Measurements from ENCODE around the gene DUSP7.

The DUSP7 gene, protein sequence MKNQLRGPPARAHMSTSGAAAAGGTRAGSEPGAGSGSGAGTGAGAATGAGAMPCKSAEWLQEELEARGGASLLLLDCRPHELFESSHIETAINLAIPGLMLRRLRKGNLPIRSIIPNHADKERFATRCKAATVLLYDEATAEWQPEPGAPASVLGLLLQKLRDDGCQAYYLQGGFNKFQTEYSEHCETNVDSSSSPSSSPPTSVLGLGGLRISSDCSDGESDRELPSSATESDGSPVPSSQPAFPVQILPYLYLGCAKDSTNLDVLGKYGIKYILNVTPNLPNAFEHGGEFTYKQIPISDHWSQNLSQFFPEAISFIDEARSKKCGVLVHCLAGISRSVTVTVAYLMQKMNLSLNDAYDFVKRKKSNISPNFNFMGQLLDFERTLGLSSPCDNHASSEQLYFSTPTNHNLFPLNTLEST

DNA sequence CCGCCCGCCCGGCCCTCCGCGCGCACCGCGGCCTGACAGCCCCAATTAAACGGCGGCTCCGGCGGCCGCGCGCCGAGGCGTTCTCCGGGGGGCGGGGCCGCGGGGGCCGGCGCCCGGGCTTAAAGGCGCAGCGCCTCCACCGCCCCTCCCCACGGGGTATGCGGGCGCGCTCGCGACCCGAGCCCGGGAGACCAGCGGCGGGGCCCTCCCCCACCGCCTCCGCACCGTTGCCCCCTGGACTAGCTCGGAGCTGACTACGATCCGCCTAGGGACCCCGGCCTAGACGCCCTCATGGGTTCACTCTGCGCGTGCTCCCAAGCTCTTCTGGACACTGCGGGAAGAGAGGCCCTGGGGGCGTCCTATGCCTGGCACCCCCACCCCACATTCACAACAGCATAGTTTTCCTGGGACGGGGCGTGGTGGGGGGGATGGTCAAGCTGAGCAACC is at the start of gene DUSP7:
Gene DUSP7 (minus strand): TSS at position 51 of the 447 bp plus-strand sequence. CDS start 205 bp downstream, outside the sequence.
- no peak for DNase-seq

DNA sequence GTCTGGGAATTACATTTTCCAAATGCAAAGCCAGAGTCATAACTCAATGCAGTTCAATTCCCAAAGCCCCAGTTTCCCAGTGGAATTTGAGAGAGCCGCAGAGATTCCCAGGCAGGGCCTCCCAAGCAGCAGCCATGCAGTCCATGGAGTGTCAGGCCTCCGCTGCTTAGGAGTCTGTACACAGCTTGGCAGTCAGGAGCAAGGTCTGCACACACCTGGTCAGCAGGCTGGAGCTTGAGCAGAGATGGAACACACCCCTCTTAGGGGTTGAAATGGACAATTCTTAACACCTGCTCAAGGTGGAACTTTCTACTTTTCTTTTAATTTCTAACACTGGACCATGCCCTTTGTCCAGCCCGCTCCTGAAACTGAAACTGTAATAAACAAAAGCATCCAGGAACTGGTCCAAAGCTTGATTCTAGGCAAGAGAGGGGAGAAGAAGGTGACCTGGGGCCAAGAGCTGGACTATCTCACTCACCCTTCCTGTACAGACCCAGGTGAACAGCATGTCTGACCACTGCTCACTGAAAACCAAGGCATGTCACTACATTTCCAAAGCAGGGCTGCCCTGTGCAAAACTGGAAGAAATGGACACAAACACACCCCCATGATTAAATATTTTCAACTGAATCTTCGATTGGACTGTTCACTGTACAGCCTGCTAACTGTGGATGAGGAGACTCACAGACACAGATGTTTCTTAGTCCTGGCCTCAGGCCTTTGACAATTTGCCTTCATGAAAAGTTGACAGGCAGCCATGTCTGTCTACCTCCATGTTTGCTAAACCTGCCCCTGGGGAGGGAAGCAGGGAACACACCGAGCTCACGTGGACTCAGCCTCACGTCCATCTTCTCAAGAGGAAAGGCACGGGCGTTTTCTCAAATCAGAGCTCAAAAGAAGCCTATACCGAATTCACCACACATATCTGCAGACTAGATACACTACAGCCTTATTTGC is 48.6 kb upstream of the DUSP7 start:
- no peak for DNase-seq

DNA sequence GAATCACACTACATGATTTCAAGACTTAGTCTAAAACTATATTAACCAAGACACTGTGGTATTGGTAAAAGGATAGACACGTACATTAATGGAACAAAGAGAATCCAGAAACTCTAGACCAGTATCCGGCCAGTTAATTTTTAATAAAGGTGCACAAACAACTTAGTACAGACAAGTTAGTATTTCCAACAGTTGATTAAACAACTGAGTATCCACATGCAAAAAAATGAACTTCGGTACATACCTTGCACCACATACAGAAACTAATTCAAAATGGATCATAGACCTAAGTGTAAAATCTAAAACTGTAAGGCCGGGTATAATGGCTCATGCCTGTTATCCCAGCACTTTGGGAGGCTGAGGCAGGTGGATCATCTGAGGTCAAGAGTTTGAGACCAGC is 46.6 kb upstream of the DUSP7 start:
- DNase-seq: no peak

DNA sequence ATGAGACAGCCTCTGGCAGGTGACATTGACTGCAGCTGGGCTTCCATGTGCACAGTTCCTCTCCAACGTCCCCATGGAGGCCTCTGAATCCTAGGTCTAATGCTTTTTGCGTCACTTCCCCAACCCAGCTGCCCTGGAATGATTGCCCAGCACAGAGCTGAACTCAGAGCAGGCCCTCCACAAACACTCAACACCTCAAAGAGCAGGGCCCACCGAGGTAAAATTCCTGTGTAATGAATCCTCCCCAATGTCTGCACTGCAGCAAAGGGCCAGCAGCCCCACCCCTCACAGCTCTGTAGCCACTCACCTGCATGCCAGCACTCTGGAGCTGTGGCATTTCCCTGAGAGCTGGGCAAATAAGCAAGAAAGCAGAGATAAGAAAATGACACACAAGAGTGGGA is 42.6 kb upstream of the DUSP7 start:
- no peak for DNase-seq

- DNase-seq: no peak
Measured at GRCh38 chr3:52097851-52098507, 41.6 kb upstream of the DUSP7 start.

- DNase-seq: no peak
Measured at GRCh38 chr3:52095990-52096775, 39.8 kb upstream of the DUSP7 start.

- DNase-seq: no peak
Measured at GRCh38 chr3:52094571-52095485, 38.5 kb upstream of the DUSP7 start.

- DNase-seq: no peak
Measured at GRCh38 chr3:52093756-52094545, 37.6 kb upstream of the DUSP7 start.

- no peak for DNase-seq
Measured at GRCh38 chr3:52092891-52093290, 36.5 kb upstream of the DUSP7 start.

DNA sequence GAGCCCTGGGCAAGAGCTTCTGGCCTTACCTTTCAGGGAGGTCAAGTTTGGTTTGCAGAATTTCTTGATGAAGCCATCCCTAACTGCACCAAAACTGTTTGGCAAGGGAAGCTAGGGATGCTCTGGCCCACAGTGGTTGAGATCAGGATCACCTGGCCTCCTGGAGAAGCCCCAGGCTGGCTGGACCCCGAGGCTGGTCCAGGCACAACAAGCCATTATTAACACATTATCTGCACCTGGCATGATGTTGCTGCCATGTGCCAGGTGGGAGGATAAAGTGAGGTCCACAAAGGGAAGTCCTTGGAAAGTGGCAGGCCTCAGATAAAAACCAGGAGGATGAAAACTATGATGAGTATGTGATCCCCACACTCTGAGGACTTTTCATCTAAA is 35.9 kb upstream of the DUSP7 start:
- DNase-seq: no peak

DNA sequence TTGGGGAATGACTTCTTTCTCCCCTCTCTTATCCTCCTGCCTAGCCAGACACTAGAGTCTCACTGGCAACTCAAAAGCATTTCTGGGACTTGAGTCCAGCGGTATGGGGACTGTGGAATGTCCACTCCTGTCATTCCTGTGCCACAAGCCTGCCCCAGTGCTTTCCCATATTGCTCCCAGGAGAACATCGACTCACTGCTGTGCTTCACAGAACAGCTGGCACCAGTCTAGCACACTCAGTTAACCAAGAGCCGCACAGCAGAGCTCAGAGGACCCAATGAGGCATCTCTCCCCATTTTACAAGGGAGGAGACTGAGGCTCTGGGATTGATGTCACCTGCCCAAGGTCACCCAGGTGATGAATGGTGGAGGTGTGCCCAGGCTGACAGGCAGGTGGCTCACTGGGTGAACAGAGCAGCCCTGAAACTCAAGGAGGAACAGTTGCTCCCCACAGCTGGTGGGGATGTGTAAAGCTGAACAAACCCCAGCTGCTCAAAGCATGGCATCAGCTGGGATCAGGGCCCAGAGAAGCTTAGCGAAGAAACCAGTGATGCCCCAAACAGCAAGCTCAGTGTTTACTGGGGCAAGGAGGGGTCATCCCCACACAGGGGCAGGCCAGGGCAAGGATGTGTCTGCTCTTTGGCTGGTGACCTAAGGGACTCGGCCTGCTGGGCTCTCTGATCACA is 35.4 kb upstream of the DUSP7 start:
- no peak for DNase-seq

GRCh38 chr3:52090933-52091468 is 34.6 kb upstream of the DUSP7 start:
- DNase-seq: no peak

DNA sequence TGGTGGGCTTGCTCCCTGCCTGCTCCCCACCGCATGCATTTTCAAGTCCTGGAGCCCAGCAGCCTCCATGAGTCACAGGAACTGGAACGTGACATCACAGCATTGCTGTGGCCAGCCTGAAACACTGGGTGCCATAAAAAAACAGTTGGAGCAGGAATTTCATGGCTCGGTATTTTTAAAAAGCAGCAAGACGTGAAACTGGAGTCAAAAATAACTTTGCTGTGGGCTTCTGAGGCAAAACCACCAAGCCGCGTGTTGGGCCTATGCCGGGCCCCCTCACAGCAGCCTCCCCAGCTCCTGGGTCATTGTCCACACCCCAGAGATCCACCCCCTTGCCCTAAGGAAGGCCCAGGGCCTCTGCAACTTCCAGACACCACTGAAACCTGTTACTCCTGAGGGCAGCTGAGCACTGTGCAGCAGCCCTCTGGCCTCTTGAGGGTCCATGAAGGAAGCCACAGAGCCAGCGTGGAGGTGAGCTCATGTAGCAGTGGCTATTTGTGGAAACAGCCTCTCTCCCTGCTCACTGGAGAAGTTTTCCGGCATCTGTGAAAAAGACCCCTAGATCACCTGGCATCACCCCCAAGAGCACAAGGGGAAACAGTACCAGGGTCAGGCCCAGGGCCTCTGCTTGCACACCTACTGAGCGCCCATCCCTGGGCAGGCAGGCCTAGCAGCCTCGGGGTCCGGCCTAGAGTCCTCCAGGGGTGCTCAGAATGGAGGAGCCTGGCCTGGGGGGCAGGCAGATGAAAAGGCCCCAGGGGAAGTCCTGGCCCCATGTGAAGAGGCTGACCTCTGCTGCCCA is 34.0 kb upstream of the DUSP7 start:
- no peak for DNase-seq

DNA sequence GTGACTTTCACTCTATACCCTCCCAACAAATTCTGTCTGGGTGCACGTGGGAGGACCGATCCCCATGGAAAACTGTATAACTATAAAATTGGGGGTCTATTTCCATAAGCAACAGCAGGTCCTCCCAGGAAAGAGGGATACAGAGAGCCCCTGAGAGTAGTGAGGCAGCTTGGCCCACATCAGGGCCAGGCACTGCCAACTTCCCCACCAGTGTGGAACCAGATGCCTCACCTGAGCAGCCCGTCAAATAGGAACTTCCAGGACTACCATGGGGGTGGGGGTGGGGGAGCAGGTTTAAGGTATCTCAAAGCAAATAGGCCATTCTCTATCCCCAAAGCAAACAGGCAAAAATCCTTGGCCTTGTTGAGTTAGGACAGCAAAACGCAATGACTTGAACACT is 33.3 kb upstream of the DUSP7 start:
- DNase-seq: no peak

DNA sequence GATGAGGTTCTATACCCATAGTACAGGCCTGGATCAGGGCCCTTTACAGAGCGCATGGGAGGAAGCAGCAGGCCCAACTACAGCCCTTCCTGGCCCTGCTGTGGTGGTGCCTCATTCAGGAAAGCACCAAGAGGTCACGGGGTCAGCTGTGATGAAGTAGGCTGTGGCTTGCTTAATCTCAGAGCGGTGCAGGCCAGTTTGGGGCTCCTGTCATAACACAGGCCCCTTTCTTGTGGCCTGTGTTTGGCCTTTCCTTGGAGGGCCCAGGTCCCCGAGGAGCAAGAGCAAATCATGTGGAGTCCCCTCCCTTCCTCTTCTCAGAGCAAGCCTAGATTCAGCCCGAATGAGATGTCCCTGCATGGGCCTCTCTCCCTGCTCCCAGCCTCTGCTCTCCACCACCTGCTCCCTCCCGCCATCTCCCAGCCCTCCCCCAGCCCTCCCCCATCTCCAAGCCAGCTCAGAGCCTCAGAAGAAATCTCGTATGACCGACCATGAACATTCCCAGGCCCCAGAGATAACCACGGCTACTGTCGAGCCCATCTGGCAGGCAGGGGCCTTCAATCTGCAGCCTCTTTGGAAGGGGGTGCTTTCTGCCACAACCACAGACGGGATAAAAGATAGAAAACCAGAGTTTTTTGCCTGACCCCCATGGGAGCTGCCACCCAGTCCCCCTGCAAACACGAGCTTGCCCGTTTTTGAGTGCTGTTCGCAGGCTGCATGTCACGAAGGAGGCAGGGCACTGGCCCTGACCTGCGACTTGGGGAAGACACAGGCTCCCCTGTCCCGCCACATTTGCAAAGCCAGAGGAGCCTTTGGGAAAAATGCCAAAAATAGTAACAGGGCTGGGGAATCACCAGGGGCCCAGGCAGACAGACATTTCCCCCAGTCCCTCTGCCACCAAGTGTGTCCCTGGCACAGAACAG is 32.3 kb upstream of the DUSP7 start:
- no peak for DNase-seq

GRCh38 chr3:52087731-52088130 is 31.4 kb upstream of the DUSP7 start:
- no peak for DNase-seq

DNA sequence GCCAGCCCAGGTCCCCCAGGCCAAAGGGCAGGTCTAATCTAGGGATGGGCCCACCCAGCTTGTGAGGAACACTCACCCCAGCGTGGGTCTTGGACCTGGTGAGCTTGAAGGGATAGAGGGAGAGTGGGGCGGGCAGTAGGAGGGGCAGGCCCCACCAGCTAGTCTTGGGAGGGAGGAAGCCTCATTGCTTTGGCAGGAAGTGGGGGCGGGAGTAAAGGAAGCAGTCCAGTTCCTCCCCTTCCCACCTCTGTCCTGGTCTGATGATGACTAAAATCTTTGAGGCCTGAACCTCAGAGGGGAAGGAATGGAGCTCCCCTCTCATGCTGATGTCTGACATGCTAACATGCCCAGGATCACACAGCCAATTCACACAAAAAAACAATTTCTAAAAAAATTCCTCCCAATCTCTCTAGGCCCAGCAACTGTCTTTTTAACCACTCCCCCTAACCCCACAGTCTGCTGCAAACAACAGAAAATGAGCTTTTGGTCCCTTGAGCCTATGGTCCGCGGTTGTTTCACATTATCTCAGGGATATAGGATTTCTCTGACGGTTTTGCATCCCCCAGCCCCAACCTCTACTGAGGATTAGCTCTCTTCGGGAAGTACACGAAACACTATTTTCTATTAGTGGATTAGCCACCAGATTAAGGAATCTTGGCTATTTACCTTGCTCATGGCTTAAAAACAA is 30.7 kb upstream of the DUSP7 start:
- no peak for DNase-seq

Data from NCI-H1417 treated with DMSO at 0.1 percent for 48 hours (cell line).